Upper lobe of right lung (tissue), 1 donor: ENCODE data around the gene CTSZ. TPM values are rescaled to one million over a fixed set of nuclear protein-coding genes. Genes with fewer than 3 reads are reported as not detected.

Experiments used
- ATAC-seq: fragments of 200-7000 bp; cut with Tn5 transposase; one replicate; pipeline ENCODE4 v1.9.1; 2020; ENCODE audit warnings: mild to moderate bottlenecking, moderate library complexity
- DNase-seq: peaks from one replicate; pipeline ENCODE4 v3.0.0-alpha.2; 2020
- H3K27ac ChIP-seq: fragments of 200-600 bp; one replicate; pipeline ENCODE4 v1.8.0; 2022
- H3K27me3 ChIP-seq: fragments of 200-600 bp; one replicate; pipeline ENCODE4 v1.8.0; 2022; ENCODE audit warnings: mild to moderate bottlenecking
- H3K36me3 ChIP-seq: fragments of 200-600 bp; one replicate; pipeline ENCODE4 v1.8.0; 2022
- H3K4me1 ChIP-seq: fragments of 200-600 bp; one replicate; pipeline ENCODE4 v1.8.0; 2022
- H3K4me3 ChIP-seq: fragments of 200-600 bp; one replicate; pipeline ENCODE4 v1.8.0; 2022; ENCODE audit warnings: mild to moderate bottlenecking
- H3K9me3 ChIP-seq: fragments of 200-600 bp; one replicate; pipeline ENCODE4 v1.8.0; 2022
- intact Hi-C: fragments of 100-400 bp; cut with DNase I; formaldehyde crosslinking; loops from one replicate; pipeline ENCODE4 v1.11.0; 2022
- total RNA-seq: library from RNA; stranded (reverse); fragmentation: NEBNext Ultra II Directional; extraction: Animal tissue kit (Norgen Biotek cat#: 25700); gene quantifications from one replicate; pipeline ENCODE4 v1.2.1, GENCODE V29; 2021
- TF ChIP-seq, protein P1 (sequence below): fragments of 200-600 bp; IDR thresholded peaks from one replicate; pipeline ENCODE4 v1.8.0; 2022; ENCODE audit warnings: antibody characterized with exemption
- donor health status: DM: no; HTN: yes; CAD: no; lungs with severe emphysema.

Gene CTSZ
- total RNA-seq, 1 donor from 2014 or later = 355 TPM

DNA sequence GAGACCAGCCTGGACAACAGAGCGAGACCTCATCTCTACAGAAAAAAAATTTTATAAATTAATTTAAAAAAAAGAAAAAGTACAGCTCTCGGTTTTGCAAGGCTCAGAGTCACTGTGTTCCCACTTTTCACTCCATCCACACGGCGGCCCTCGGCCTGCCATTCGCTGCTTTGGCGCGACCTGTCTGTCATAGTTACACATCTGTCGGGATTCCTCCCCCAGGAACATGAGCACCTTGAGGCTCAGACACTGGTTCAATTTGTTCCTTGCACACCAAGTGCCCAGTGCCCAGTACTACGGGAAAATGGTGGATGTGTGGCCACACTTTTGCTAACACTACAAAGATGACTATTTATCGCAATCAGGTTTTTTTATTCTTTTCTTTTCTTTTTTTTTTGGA is 8.4 kb downstream of the CTSZ start:
- no peak for DNase-seq
- Histone ChIP-seq H3K27me3 (no peaks in the 10 kb centered on the region), H3K27ac (no peak overlapping the region), H3K9me3 (no peaks in the 10 kb centered on the region), H3K4me1 (peaks cover 4% of the 10 kb centered on the region), H3K36me3 (peaks cover 85% of the 10 kb centered on the region), H3K4me3 (no peak overlapping the region)
- ATAC-seq = no peak
- TF ChIP-seq, protein P1, sequence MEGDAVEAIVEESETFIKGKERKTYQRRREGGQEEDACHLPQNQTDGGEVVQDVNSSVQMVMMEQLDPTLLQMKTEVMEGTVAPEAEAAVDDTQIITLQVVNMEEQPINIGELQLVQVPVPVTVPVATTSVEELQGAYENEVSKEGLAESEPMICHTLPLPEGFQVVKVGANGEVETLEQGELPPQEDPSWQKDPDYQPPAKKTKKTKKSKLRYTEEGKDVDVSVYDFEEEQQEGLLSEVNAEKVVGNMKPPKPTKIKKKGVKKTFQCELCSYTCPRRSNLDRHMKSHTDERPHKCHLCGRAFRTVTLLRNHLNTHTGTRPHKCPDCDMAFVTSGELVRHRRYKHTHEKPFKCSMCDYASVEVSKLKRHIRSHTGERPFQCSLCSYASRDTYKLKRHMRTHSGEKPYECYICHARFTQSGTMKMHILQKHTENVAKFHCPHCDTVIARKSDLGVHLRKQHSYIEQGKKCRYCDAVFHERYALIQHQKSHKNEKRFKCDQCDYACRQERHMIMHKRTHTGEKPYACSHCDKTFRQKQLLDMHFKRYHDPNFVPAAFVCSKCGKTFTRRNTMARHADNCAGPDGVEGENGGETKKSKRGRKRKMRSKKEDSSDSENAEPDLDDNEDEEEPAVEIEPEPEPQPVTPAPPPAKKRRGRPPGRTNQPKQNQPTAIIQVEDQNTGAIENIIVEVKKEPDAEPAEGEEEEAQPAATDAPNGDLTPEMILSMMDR = no peak
- intact Hi-C loops = no loop called here

DNA sequence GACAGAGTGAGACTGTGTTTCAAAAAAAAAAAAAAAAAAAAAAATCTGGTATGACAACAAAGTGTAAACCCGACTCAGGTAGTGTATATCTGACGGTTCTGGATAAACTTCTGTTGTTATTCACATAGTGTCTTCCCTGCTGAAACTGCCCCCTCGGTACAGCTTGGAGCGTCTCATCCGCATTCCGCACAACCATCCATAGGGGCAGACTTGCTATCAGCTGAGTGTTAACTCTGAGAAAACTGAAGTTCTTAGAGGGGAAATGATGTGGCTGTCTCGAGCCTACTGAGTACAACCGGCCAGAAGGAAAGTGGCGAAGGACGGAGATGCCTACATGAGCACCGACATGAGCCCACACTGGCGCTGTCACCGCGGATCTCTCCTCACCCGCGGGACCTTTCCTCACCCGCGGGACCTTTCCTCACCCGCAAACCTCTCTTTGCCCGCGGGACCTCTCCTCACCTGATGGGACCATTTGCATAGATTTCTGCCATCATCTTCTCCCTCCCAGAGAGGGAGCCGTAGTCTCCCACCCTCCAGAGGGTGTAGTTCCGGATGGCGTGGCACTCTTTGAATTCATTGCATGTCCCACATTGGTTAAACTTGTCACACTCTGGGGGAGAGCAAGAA is 9.8 kb downstream of the CTSZ start:
- intact Hi-C loops = no loop called here
- TF ChIP-seq, protein P1 = no peak
- peak; percentile 46 for DNase-seq
- Histone ChIP-seq H3K27ac (no peak overlapping the region), H3K4me3 (no peak overlapping the region), H3K36me3 (peaks cover 97% of the 10 kb centered on the region), H3K9me3 (no peaks in the 10 kb centered on the region), H3K4me1 (peaks cover 4% of the 10 kb centered on the region), H3K27me3 (no peaks in the 10 kb centered on the region)
- no peak for ATAC-seq

DNA sequence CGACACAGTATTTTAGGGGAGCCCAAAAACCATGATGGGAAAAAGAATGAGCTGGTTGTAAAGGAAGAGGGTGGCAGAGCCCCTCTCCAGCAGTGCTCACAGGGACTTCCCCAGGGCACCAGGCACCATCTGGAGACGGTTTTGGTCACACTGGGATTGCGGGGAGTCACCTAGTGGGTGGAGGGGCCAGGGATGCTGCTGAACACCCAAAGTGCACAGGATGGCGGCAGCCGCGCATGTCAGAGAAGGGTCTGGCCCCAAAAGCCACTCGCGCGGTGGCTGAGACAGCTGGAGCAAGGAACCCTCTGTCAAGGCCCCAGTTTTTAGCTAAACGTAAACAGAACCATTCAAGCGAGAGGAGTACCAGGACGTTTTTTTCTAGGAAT is 10.8 kb downstream of the CTSZ start:
- intact Hi-C loops = no loop called here
- peaks cover 97% of the 10 kb centered on the region for H3K36me3 ChIP-seq

DNA sequence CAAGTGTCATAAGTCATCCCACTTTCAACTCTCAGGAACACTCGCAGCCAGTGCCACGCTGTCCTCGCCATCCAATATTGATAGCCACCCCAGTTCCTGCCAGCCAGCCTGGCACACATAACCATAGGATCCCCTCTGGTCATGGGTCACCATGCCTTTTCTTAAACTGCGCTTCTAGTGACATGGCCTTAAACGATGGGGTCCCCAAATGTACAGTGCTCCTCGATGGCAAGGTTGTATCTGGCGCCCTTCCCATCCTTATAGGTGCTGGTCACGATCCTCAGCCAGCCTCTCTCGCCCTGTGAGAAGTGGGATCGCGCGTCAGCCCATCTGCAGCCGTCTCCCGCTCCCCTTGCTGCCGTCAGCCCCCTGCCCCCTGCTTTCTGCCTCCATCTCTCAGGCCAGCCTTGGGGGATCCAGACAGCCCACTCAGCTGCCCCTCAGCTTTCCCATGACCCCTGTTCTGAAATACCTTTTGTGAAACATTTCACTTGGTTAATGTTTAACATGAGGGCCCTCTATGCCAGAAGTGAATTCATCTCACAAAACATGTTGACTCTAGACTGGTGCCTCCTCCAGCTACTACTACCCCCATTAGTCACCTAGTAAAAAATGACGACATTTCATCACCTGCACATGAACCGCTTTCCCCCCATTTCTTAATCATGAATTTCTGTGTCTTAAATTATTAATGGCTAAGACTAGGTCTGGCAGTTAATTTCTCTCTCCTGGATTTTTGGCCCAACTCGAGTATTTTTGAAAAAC is 11.4 kb downstream of the CTSZ start:
- Histone ChIP-seq H3K27ac (no peak overlapping the region), H3K27me3 (no peaks in the 10 kb centered on the region), H3K4me1 (peaks cover 4% of the 10 kb centered on the region), H3K9me3 (no peaks in the 10 kb centered on the region), H3K4me3 (no peak overlapping the region), H3K36me3 (peaks cover 97% of the 10 kb centered on the region)
- intact Hi-C loops = no loop called here
- ATAC-seq (peak; percentile 6), DNase-seq (no peak)
- TF ChIP-seq, protein P1 = no peak

More for the DNA sequence above, 10.8 kb downstream of the CTSZ start:
- no peak overlapping the region for H3K27ac ChIP-seq
- no peaks in the 10 kb centered on the region for H3K9me3 ChIP-seq
- H3K27me3 ChIP-seq = no peaks in the 10 kb centered on the region
- ATAC-seq (no peak), DNase-seq (no peak)
- peaks cover 4% of the 10 kb centered on the region for H3K4me1 ChIP-seq
- TF ChIP-seq, protein P1 = no peak
- H3K4me3 ChIP-seq = no peak overlapping the region

DNA sequence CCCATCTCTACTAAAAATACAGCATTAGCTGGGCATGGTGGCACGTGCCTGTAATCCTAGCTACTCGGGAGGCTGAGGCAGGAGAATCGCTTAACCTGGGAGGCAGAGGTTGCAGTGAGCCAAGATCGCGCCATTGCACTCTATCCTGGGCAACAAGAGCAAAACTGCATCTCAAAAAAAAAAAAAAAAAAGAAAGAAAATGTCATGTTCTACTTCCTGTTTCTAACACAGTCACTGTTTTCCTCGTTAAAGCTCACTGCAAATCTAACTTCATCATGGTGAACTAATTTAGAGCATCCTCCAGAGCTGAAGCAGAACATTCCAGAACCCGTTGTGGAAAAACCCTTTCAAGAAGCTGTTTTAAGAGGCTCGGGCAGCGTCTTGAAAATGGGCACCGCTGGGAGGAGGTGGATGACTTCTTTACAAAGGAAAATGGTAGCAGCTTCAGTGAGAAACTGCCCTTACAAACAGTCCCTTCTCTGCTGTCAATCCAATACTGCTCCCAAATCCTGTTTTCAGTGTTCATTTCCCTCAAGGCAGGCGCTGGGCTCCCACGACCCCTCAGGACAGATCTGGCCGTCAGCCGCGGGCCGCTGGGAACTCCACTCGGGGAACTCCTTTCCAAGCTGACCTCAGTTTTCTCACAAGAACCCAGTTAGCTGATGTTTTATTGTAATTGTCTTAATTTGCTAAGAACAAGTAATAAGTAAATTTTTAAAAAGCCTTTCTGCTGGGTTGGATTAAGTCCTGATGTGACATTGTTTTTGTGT is 12.5 kb downstream of the CTSZ start:
- H3K4me3 ChIP-seq = no peak overlapping the region
- no peaks in the 10 kb centered on the region for H3K9me3 ChIP-seq
- H3K4me1 ChIP-seq = peaks cover 4% of the 10 kb centered on the region
- intact Hi-C loops = no loop called here
- DNase-seq (no peak), ATAC-seq (no peak)
- TF ChIP-seq, protein P1 = no peak
- H3K27me3 ChIP-seq = no peaks in the 10 kb centered on the region
- H3K27ac ChIP-seq = no peak overlapping the region
- peaks cover 98% of the 10 kb centered on the region for H3K36me3 ChIP-seq
